Measurements from ENCODE around the gene PRKCE.

PRKCE gene

DNA sequence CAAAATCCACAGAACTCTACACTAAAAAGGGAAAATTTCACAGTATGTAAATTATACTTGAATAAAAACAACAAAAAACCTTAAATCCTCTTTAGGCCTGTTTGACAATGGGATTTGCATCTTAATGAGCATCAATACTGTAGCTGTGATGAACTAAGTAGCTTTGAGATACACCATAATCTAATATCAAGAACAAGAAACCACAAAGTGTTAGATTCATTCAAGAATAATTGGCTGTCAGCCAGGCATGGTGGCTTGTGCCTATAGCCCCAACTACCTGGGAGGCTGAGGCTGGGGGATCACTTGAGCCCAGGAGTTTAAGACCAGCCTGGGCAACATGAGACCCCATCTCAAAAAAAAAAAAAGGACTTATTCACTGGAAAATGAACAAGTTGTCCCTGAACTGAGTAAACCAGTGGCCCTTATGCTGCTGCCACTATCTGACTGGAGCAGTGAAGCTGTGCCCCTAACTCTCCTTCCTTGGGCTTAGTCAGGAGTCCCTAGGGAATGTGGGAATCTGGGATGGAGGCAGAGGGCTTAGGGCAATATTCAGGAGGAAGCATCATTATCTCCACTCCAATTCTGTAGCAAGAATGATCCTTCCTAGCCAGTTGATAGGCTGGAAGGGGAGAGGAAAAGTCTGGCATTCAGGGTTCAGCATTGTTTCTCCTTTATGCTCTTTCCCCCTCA lies 88.5 kb downstream of the PRKCE start:
- peaks cover 0 to 11% (median 0%) of the 10 kb centered on the region in 4 donors for H3K4me1 ChIP-seq
- intact Hi-C loops (cut with DNase I; ENCODE audit: low total_unique reads), result no loop called here
- no peak for DNase-seq
- no peak overlapping the region for H3K4me3 ChIP-seq
- H3K36me3 ChIP-seq, result no peaks in the 10 kb centered on the region
- H3K27me3 ChIP-seq, result no peaks in the 10 kb centered on the region
- no peaks in the 10 kb centered on the region for H3K9me3 ChIP-seq
- no peak overlapping the region for H3K27ac ChIP-seq
- TF ChIP-seq, protein P1, sequence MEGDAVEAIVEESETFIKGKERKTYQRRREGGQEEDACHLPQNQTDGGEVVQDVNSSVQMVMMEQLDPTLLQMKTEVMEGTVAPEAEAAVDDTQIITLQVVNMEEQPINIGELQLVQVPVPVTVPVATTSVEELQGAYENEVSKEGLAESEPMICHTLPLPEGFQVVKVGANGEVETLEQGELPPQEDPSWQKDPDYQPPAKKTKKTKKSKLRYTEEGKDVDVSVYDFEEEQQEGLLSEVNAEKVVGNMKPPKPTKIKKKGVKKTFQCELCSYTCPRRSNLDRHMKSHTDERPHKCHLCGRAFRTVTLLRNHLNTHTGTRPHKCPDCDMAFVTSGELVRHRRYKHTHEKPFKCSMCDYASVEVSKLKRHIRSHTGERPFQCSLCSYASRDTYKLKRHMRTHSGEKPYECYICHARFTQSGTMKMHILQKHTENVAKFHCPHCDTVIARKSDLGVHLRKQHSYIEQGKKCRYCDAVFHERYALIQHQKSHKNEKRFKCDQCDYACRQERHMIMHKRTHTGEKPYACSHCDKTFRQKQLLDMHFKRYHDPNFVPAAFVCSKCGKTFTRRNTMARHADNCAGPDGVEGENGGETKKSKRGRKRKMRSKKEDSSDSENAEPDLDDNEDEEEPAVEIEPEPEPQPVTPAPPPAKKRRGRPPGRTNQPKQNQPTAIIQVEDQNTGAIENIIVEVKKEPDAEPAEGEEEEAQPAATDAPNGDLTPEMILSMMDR (IDR thresholded peaks at IDR 0.05), result no peak

DNA sequence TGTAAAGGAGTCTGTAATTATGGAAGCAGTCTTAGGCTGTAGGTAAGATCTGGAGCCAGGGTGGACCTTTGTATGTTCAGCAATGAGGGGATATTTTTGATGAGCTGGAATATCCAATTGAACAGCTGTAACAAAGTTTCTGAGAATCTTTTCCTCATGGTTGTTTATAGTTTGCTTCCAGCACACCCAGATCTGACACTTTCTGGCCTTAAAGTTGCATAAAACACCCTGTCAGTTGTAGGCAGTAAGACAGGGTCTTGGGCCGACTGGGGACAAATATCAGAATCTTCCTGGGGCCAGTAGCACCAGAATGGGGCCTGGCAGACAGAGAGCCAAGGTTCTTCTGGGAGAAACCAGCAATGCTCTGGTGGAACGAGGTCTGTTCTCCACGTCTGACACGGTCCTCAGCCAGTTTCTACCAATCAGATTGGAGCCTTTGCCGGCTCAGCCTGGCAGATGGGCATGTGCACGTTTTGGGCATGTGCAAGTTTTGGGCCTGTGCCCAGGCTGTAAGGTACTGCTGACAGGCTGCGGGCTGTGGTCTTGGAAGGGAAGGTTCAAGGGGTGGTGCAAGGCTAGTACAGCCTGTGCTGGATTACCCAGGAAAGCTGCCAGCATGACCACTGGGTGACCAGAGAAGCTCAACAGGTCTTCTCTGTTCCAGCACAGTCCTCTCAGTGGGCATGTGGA lies 89.8 kb downstream of the PRKCE start:
- Histone ChIP-seq H3K4me3 (no peak overlapping the region), H3K27me3 (no peaks in the 10 kb centered on the region), H3K27ac (no peak overlapping the region), H3K9me3 (no peaks in the 10 kb centered on the region), H3K4me1 (peaks cover 0 to 14% (median 0%) of the 10 kb centered on the region in 4 donors), H3K36me3 (no peaks in the 10 kb centered on the region)
- TF ChIP-seq, protein P1 (IDR thresholded peaks at IDR 0.05), result no peak
- DNase-seq, result no peak
- intact Hi-C loops (cut with DNase I; ENCODE audit: low total_unique reads), result no loop called here

DNA sequence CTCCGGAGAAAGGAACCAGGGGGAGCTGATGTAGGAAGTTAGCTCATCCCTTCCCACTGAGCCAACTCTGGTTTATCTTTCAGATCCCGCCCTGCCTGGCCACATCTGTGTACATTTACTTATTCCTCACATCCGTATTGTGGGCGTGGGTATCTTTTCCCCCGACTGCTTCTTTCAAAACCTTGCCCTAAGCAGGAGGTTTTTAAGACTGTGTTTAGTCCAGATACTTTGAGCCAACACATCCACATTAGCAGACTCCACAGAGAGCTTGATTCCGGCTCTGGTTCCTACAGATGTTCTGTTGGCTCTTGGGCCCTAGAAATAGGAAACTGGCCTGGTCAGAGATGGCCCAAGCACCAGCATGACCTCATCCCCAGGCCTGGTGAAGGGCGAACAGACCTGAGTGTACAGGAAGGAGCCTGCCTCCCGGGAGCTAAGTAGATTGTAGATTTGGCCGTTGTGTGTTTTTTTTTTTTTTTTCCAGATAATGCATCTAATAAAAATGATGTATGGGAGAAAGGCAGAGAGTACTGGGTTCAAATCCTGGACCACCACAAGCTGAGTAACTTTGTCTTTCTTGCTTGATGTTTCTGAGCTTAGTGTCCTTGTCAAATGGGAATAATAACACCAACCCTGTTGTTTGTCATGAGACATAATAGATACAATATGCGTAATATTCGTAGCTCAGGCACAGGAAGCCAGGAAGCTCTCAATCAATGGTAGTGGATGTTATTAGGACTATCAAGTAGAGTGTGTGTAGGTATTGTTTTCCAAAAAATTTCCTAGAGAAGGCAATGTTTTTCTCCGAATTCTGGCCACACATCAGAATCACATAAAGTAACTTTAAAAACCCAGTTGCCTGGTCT lies 92.3 kb downstream of the PRKCE start:
- peak in 1 of 2 donors; percentile 49 for DNase-seq
- Histone ChIP-seq H3K36me3 (no peaks in the 10 kb centered on the region), H3K4me3 (no peak overlapping the region), H3K27ac (no peak overlapping the region), H3K4me1 (peaks cover 0 to 8% (median 0%) of the 10 kb centered on the region in 4 donors), H3K9me3 (peaks cover 0 to 4% (median 0%) of the 10 kb centered on the region in 3 donors), H3K27me3 (no peaks in the 10 kb centered on the region)
- TF ChIP-seq, protein P1 (IDR thresholded peaks at IDR 0.05), result no peak
- intact Hi-C loops (cut with DNase I; ENCODE audit: low total_unique reads), result no loop called here

DNA sequence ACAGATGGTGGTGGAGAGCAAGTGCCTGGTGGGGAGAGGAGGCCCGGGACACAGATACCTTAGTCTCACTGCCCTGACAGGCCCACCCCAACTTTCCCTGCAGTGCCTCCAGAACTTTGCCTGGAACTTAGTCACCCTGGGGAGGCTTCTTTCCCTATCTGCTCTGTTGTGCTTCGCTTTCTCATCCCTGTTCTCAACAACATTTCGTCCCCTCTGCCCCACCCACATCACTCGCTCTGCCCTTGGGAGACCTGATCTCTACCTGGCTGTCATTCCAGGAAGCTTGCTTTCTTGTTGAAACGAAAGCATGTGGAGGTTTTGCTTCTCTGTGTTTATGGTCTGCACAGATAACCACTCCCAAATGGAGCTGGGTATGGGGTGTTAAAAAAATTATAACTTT lies 93.8 kb downstream of the PRKCE start:
- no peaks in the 10 kb centered on the region for H3K36me3 ChIP-seq
- H3K27me3 ChIP-seq, result no peaks in the 10 kb centered on the region
- H3K27ac ChIP-seq, result no peak overlapping the region
- intact Hi-C loops (cut with DNase I; ENCODE audit: low total_unique reads), result no loop called here
- H3K4me1 ChIP-seq, result peaks cover 0 to 6% (median 0%) of the 10 kb centered on the region in 4 donors
- peaks cover 0 to 4% (median 0%) of the 10 kb centered on the region in 3 donors for H3K9me3 ChIP-seq
- H3K4me3 ChIP-seq, result no peak overlapping the region
- DNase-seq, result no peak
- TF ChIP-seq, protein P1 (IDR thresholded peaks at IDR 0.05), result no peak

DNA sequence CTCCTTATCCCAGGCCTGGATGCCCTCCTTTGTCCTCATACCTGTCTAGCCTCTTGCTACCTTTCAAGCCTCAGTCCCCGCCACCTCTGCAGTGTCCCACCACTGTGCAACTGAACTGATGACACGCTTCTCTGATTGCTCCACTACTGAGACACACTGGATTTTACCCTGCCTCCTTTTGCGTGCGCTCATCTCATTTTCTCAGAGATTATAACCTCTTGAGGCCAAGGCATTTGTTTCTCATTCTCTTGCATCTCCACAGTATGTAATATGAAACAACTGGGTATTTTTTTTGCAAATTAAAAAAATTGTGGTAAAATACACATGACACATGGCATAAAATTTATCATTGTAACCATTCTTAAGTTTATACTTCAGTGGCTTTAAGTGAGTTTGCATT lies 95.4 kb downstream of the PRKCE start:
- Histone ChIP-seq H3K4me3 (no peak overlapping the region), H3K9me3 (peaks cover 0 to 4% (median 0%) of the 10 kb centered on the region in 3 donors), H3K4me1 (peaks cover 0 to 4% (median 0%) of the 10 kb centered on the region in 4 donors), H3K36me3 (no peaks in the 10 kb centered on the region), H3K27me3 (no peaks in the 10 kb centered on the region), H3K27ac (no peak overlapping the region)
- no peak for DNase-seq
- TF ChIP-seq, protein P1 (IDR thresholded peaks at IDR 0.05), result no peak
- intact Hi-C loops (cut with DNase I; ENCODE audit: low total_unique reads), result no loop called here
